Measurements from ENCODE around the gene SMIM24.
"Not testable (repeated sequence)": the region's sequence is repeated elsewhere in the genome, so short reads cannot be mapped to it uniquely, and the experiment has no call there.

Gene SMIM24

GRCh38 chr19:3453840-3454239 is 26.5 kb downstream of the SMIM24 start:
- no peak for DNase-seq

GRCh38 chr19:3452942-3453214 is 27.4 kb downstream of the SMIM24 start:
- DNase-seq = not testable (repeated sequence)

GRCh38 chr19:3452171-3452941 is 28.0 kb downstream of the SMIM24 start:
- no peak for DNase-seq

GRCh38 chr19:3451451-3451866 is 28.9 kb downstream of the SMIM24 start:
- DNase-seq = no peak

GRCh38 chr19:3450796-3451411 is 29.4 kb downstream of the SMIM24 start:
- no peak for DNase-seq

GRCh38 chr19:3448616-3449334 is 31.6 kb downstream of the SMIM24 start:
- no peak for DNase-seq

GRCh38 chr19:3446657-3447056 is 33.7 kb downstream of the SMIM24 start:
- DNase-seq = not testable (repeated sequence)

GRCh38 chr19:3444695-3445234 is 35.6 kb downstream of the SMIM24 start:
- no peak for DNase-seq

GRCh38 chr19:3443840-3444694 is 36.3 kb downstream of the SMIM24 start:
- DNase-seq = no peak

- DNase-seq = no peak
These were observed 37.7 kb downstream of the SMIM24 start for GRCh38 chr19:3442487-3443071.

- DNase-seq = no peak
These were observed 38.4 kb downstream of the SMIM24 start for GRCh38 chr19:3441986-3442329.

- DNase-seq = no peak
These were observed 39.0 kb downstream of the SMIM24 start for GRCh38 chr19:3441089-3441985.

- DNase-seq = peak; percentile 11 to 33 (median 18)
These were observed 40.2 kb downstream of the SMIM24 start for GRCh38 chr19:3440082-3440481.

GRCh38 chr19:3434630-3435553 is 45.4 kb downstream of the SMIM24 start:
- peak; percentile 92 to 95 (median 94) for DNase-seq

- DNase-seq = no peak
These were observed 46.4 kb downstream of the SMIM24 start for GRCh38 chr19:3433805-3434540.

GRCh38 chr19:3433313-3433712 is 47.0 kb downstream of the SMIM24 start:
- no peak for DNase-seq

GRCh38 chr19:3431760-3432397 is 48.4 kb downstream of the SMIM24 start:
- no peak for DNase-seq

GRCh38 chr19:3430366-3430680 is 50.0 kb downstream of the SMIM24 start:
- not testable (repeated sequence) for DNase-seq

GRCh38 chr19:3426433-3426832 is 53.9 kb downstream of the SMIM24 start:
- DNase-seq = no peak
